HepG2 (cell line): ENCODE measurements around the gene TANGO6. TPM values are rescaled to one million over a fixed set of nuclear protein-coding genes. Genes with fewer than 3 reads are reported as not detected.

Experiments
- ATAC-seq: fragments of 200-7000 bp; cut with Tn5 transposase; 3 replicates; pipeline ENCODE4 v1.9.1; 2020; ENCODE audit warnings: mild to moderate bottlenecking, moderate library complexity
- BruUV-seq: library from RNA; stranded (reverse); fragments of 400-500 nt; replicated peaks from 2 replicates; lab custom pipeline; 2021; lab: Mats Ljungman, UMichigan
- CTCF ChIA-PET: fragments of 300-600 bp; formaldehyde crosslinking; extraction: SDS; loops from one replicate; lab custom pipeline; 2021; ENCODE audit warnings: low total read pairs, inconsistent platforms, low intra/inter-chr PET ratio; lab: Yijun Ruan, JAX
- POLR2A ChIA-PET: fragments of 350-600 bp; sonication (Branson Sonifier 250); formaldehyde crosslinking; loops from one replicate; lab custom pipeline; 2020; ENCODE audit warnings: antibody characterized with exemption, inconsistent platforms; lab: Yijun Ruan, JAX
- DNase-seq: peaks from one replicate; pipeline ENCODE4 v3.0.0-alpha.2; 2015; ENCODE audit warnings: low spot score
- FAIRE-seq: peaks from 3 replicates; lab custom pipeline; 2011; peaks lifted over from hg19 to GRCh38; lab: Jason Lieb, UNC
- H2AFZ ChIP-seq: one replicate; pipeline ENCODE4 v1.6.1; 2011; ENCODE audit warnings: low read length, inconsistent platforms
- H3K27ac ChIP-seq: fragments of 300-600 bp; 3 replicates; pipeline ENCODE4 v1.8.0; 2011; ENCODE audit warnings: mixed run types, mild to moderate bottlenecking, mixed read lengths, low read length, inconsistent platforms; ENCODE audit not compliant: insufficient read depth; ENCODE audit errors: extremely low read length
- H3K27me3 ChIP-seq, 2 experiments: fragments of 200-600 bp in 1 of 2; 2 replicates in 1 of 2; 3 replicates in 1 of 2; pipeline versions ENCODE4 v1.6.0 to v1.8.0; 2011; ENCODE audit warnings: low read length in 2 of 2, mild to moderate bottlenecking in 2 of 2, moderate library complexity in 2 of 2, inconsistent platforms in 1 of 2; ENCODE audit not compliant: insufficient read depth in 2 of 2, control insufficient read depth in 1 of 2
- H3K36me3 ChIP-seq, 2 experiments: fragments of 200-600 bp in 1 of 2; replicated peaks in 1 of 2; 2 replicates in 1 of 2; 3 replicates in 1 of 2; pipeline versions ENCODE4 v1.5.1 to v1.8.0; 2011; ENCODE audit warnings: low read length in 2 of 2, inconsistent platforms in 1 of 2; ENCODE audit not compliant: insufficient read depth in 2 of 2, control insufficient read depth in 1 of 2
- H3K4me1 ChIP-seq: 2 replicates; pipeline ENCODE4 v1.5.1; 2012; ENCODE audit warnings: low read length, inconsistent platforms; ENCODE audit not compliant: insufficient read depth
- H3K4me2 ChIP-seq: 2 replicates; pipeline ENCODE4 v1.6.0; 2011; ENCODE audit warnings: low read depth, low read length, inconsistent platforms
- H3K4me3 ChIP-seq, 3 experiments: fragments of 200-600 bp in 1 of 3; sonication (generic), shearing (Covaris generic) in 1 of 3; replicated peaks in 1 of 3; 2 replicates each; pipeline ENCODE4 v1.5.1; 2011 to 2016; ENCODE audit warnings: low read length in 3 of 3, inconsistent platforms in 2 of 3, low read depth in 2 of 3, mild to moderate bottlenecking in 2 of 3, control low read depth in 1 of 3, mixed read lengths in 1 of 3; ENCODE audit not compliant: insufficient read depth in 1 of 3
- H3K79me2 ChIP-seq: one replicate; pipeline ENCODE4 v1.6.1; 2011; ENCODE audit warnings: low read length, inconsistent platforms; ENCODE audit not compliant: insufficient read depth
- H3K9ac ChIP-seq: 2 replicates; pipeline ENCODE4 v1.6.0; 2011; ENCODE audit warnings: mild to moderate bottlenecking, low read depth, low read length, inconsistent platforms; ENCODE audit not compliant: insufficient read depth
- H3K9me3 ChIP-seq: 2 replicates; pipeline ENCODE4 v1.5.1; 2012; ENCODE audit warnings: mild to moderate bottlenecking, low read length
- H4K20me1 ChIP-seq: 2 replicates; pipeline ENCODE4 v1.6.0; 2011; ENCODE audit warnings: inconsistent platforms, mild to moderate bottlenecking, low read length, moderate library complexity; ENCODE audit not compliant: insufficient read depth
- ATF7 ChIP-seq, 2 experiments: fragments of 450-650 bp in 1 of 2; sonication (generic) in 1 of 2; formaldehyde crosslinking in 1 of 2; IDR thresholded peaks; 2 replicates each; pipeline versions ENCODE4 v1.4.0 to v1.6.1; 2016 to 2020; ENCODE audit warnings: antibody characterized with exemption in 1 of 2, mild to moderate bottlenecking in 1 of 2, missing genetic modification reagents in 1 of 2
- HNRNPH1 ChIP-seq: fragments of 200-400 bp; formaldehyde crosslinking; optimal IDR thresholded peaks from 2 replicates; pipeline ENCODE3; 2017; ENCODE audit warnings: mild to moderate bottlenecking, low read depth, low read length
- MTA3 ChIP-seq: sonication (generic); formaldehyde crosslinking; IDR thresholded peaks from 2 replicates; pipeline ENCODE4 v1.4.0; 2020; ENCODE audit warnings: missing genetic modification reagents
- PHF5A ChIP-seq: IDR thresholded peaks from one replicate; pipeline ENCODE4 v1.6.1; 2018; ENCODE audit warnings: low read depth, missing genetic modification reagents; ENCODE audit not compliant: unreplicated experiment
- RBAK ChIP-seq: sonication (generic); formaldehyde crosslinking; IDR thresholded peaks from 2 replicates; pipeline ENCODE4 v1.5.1; 2020; ENCODE audit warnings: mild to moderate bottlenecking, missing genetic modification reagents
- SP4 ChIP-seq: sonication (generic); formaldehyde crosslinking; IDR thresholded peaks from 2 replicates; pipeline ENCODE4 v1.8.1; 2023; ENCODE audit warnings: mild to moderate bottlenecking, missing genetic modification reagents
- TSC22D2 ChIP-seq: sonication (generic); formaldehyde crosslinking; IDR thresholded peaks from 2 replicates; pipeline ENCODE4 v1.5.1; 2020; ENCODE audit warnings: missing genetic modification reagents, mild to moderate bottlenecking, borderline replicate concordance
- WIZ ChIP-seq: sonication (generic); formaldehyde crosslinking; IDR thresholded peaks from 2 replicates; pipeline ENCODE4 v1.5.1; 2020; ENCODE audit warnings: mild to moderate bottlenecking, missing genetic modification reagents
- ZBTB7B ChIP-seq: sonication (generic); formaldehyde crosslinking; IDR thresholded peaks from 2 replicates; pipeline ENCODE4 v1.4.0; 2020; ENCODE audit warnings: missing genetic modification reagents
- ZBTB8A ChIP-seq: sonication (generic); formaldehyde crosslinking; IDR thresholded peaks from 2 replicates; pipeline ENCODE4 v1.4.0; 2020; ENCODE audit warnings: mild to moderate bottlenecking, low read depth, missing genetic modification reagents, borderline replicate concordance
- ZFP37 ChIP-seq: sonication (generic); formaldehyde crosslinking; IDR thresholded peaks from 2 replicates; pipeline ENCODE4 v1.4.0; 2020; ENCODE audit warnings: missing genetic modification reagents, borderline replicate concordance
- ZNF263 ChIP-seq: sonication (generic); formaldehyde crosslinking; IDR thresholded peaks from 2 replicates; pipeline ENCODE4 v1.4.0; 2020; ENCODE audit warnings: missing genetic modification reagents
- ZNF30 ChIP-seq: sonication (generic); formaldehyde crosslinking; IDR thresholded peaks from 2 replicates; pipeline ENCODE4 v1.5.0; 2020; ENCODE audit warnings: mild to moderate bottlenecking, missing genetic modification reagents
- ZNF605 ChIP-seq: sonication (generic); formaldehyde crosslinking; IDR thresholded peaks from 2 replicates; pipeline ENCODE4 v1.8.0; 2022; ENCODE audit warnings: mild to moderate bottlenecking, missing genetic modification reagents
- ZNF75D ChIP-seq: sonication (generic); formaldehyde crosslinking; IDR thresholded peaks from 2 replicates; pipeline ENCODE4 v1.8.1; 2023; ENCODE audit warnings: missing genetic modification reagents, mild to moderate bottlenecking, borderline replicate concordance
- ZNF841 ChIP-seq: sonication (generic); formaldehyde crosslinking; IDR thresholded peaks from 2 replicates; pipeline ENCODE4 v1.8.1; 2023; ENCODE audit warnings: missing genetic modification reagents, borderline replicate concordance
- WGBS: methylation state at CpG from one replicate; pipeline ENCODE4 v1.1.6; 2017; ENCODE audit warnings: low lambda C conversion rate; 5-methylcytosine and 5-hydroxymethylcytosine counted together
- in situ Hi-C: cut with HindIII; loops from 2 replicates; pipeline ENCODE4 v1.10.0; 2017; ENCODE audit warnings: low pct_unique_long_range_greater_than_20kb; ENCODE audit not compliant: extremely low pct_ligation_motif_present
- intact Hi-C: fragments of 100-400 bp; cut with micrococcal nuclease; formaldehyde crosslinking; loops from one replicate; pipeline ENCODE4 v1.10.0; 2022; ENCODE audit not compliant: unreplicated experiment
- polyA plus RNA-seq, 8 experiments: library from polyadenylated mRNA; depleted of rRNA in 3 of 8; stranded (reverse) in 7 of 8; unstranded in 1 of 8; fragments of >200 nt; fragmentation: Illumina TruSeq in 4 of 8; extraction: Trizol in 4 of 8; gene quantifications; 2 replicates each; pipeline versions ENCODE4 v1.2.1 to v1.2.3, GENCODE V29; 2011 to 2016; ENCODE audit warnings: low read depth in 4 of 8, missing spikeins in 1 of 8, mixed read lengths in 1 of 8; ENCODE audit not compliant: insufficient read depth in 1 of 8
- total RNA-seq, 5 experiments: library from RNA; depleted of rRNA; stranded (reverse); fragments of >200 nt; fragmentation: Illumina TruSeq; extraction: Trizol; gene quantifications; 2 replicates each; pipeline ENCODE4 v1.2.3, GENCODE V29; 2016; ENCODE audit warnings: low read depth in 1 of 5
- TF ChIP-seq, protein P1 (sequence below): sonication (generic); formaldehyde crosslinking; IDR thresholded peaks from 2 replicates; pipeline ENCODE4 v1.4.0; 2020; ENCODE audit warnings: missing genetic modification reagents, low read depth, mild to moderate bottlenecking, borderline replicate concordance
- TF ChIP-seq, protein P2 (sequence below): fragments of 450-650 bp; IDR thresholded peaks from 2 replicates; pipeline ENCODE4 v1.6.1; 2016
- TF ChIP-seq, protein P3 (sequence below): IDR thresholded peaks from 2 replicates; pipeline ENCODE4 v1.6.1; 2016; ENCODE audit warnings: mild to moderate bottlenecking, missing biosample characterization, missing genetic modification reagents
- TF ChIP-seq, protein P4 (sequence below): IDR thresholded peaks from 2 replicates; pipeline ENCODE4 v1.6.1; 2018; ENCODE audit warnings: missing genetic modification reagents, mild to moderate bottlenecking, missing compliant biosample characterization

Gene TANGO6
- total and polyA plus RNA-seq, 2 of the 13 experiments (the other 11 are each of a cell fraction or from before 2014, with no cell fraction given), result 7.2 to 13.3 TPM

DNA sequence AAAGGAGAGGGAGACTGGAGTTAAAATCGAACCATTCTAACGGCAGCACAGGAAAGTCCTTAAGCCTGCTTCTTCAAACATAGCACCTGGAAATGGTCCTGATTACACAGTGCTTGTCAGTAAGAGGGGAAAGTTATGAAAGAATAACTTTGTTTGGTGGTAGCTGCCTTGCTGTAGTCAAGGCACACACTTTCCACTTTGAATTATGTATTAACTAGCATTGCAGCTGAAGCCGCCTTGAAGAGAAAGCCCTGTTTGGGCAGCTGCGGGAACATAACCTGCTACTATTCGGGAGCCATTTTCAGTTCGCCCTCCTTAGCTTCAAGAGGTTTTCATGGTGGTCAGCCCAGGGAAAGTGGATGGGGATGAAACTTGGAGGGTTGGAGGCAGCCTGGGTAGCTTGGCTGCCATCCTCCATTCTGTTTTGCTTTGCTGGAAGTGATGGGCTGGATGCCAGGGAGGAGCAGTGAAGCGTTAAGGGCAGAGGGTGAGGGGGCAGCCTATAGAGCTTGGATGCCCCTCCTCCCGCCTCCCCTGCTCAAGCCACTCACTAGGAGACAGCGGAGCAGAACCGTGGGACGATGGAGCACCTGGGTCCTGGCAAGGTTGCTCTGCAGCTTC, 256.9 kb downstream of the TANGO6 start:
- H3K27me3 ChIP-seq, result peaks cover 4 to 38% of the 10 kb centered on the region in 2 experiments; a peak in 4 of 5 replicates
- peak overlapping the region; percentile 29 to 56 (median 31) for H3K4me3 ChIP-seq
- intact Hi-C loops (loop anchor here (10.0 kb wide), 1 partner anchor 105 kb away; no protein-coding TSS in a partner anchor), in situ Hi-C loops (loop anchor here (10.0 to 25.0 kb wide), 2 partner anchors 105 to 388 kb away; no protein-coding TSS in a partner anchor)
- peak; percentile 50 for ATAC-seq
- no peak overlapping the region for H3K9ac ChIP-seq
- POLR2A ChIA-PET, result interaction anchor here (0.9 to 1.6 kb wide), 2 partner anchors 10 to 32 kb away, joined by 3 read pairs; partner anchors contain the start of genes CHTF8 and UTP4
- no TSS peak for BruUV-seq
- H3K79me2 ChIP-seq, result no peaks in the 10 kb centered on the region
- WGBS, result 3% methylated on average over 11 of the region's 11 CpGs
- H4K20me1 ChIP-seq, result no peaks in the 10 kb centered on the region
- no peak for FAIRE-seq
- no peak overlapping the region for H3K27ac ChIP-seq
- no peaks in the 10 kb centered on the region for H3K36me3 ChIP-seq
- DNase-seq, result no peak
- H3K4me1 ChIP-seq, result peaks cover 23% of the 10 kb centered on the region
- H3K9me3 ChIP-seq, result no peaks in the 10 kb centered on the region
- no peak overlapping the region for H2AFZ ChIP-seq
- CTCF ChIA-PET, result no interaction called here
- peak overlapping the region; percentile 77 for H3K4me2 ChIP-seq
- TF ChIP-seq PHF5A (no peak), MTA3 (CRISPR knock-in tag) (no peak), ZNF263 (CRISPR knock-in tag) (peak; percentile 61), TSC22D2 (CRISPR knock-in tag) (no peak), HNRNPH1 (no peak), ZBTB8A (no peak), ZNF30 (CRISPR knock-in tag) (no peak), SP4 (0 out of 2 replicates have a peak, but pooled peaks have one; percentile 37), ZNF75D (no peak), ZFP37 (no peak), ZNF605 (CRISPR knock-in tag) (peak; percentile 53; the same call in 1 of the 2 replicates), WIZ (no peak), ATF7 (IDR thresholded peaks at IDR 0.05) (no peak), ATF7 (CRISPR knock-in tag; IDR thresholded peaks at IDR 0.05) (no peak), ZNF841 (CRISPR knock-in tag) (no peak), ZBTB7B (CRISPR knock-in tag) (0 out of 2 replicates have a peak, but pooled peaks have one; percentile 20), RBAK (CRISPR knock-in tag) (no peak)
- TF ChIP-seq, protein P1, sequence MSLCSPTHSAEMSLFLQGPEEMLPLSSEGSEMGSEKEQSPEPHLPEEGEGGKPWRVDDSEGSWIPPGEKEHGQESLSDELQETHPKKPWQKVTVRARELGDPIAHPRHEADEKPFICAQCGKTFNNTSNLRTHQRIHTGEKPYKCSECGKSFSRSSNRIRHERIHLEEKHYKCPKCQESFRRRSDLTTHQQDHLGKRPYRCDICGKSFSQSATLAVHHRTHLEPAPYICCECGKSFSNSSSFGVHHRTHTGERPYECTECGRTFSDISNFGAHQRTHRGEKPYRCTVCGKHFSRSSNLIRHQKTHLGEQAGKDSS (CRISPR knock-in tag), result no peak
- TF ChIP-seq, protein P2, sequence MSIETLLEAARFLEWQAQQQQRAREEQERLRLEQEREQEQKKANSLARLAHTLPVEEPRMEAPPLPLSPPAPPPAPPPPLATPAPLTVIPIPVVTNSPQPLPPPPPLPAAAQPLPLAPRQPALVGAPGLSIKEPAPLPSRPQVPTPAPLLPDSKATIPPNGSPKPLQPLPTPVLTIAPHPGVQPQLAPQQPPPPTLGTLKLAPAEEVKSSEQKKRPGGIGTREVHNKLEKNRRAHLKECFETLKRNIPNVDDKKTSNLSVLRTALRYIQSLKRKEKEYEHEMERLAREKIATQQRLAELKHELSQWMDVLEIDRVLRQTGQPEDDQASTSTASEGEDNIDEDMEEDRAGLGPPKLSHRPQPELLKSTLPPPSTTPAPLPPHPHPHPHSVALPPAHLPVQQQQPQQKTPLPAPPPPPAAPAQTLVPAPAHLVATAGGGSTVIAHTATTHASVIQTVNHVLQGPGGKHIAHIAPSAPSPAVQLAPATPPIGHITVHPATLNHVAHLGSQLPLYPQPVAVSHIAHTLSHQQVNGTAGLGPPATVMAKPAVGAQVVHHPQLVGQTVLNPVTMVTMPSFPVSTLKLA, result no peak
- TF ChIP-seq, protein P3, sequence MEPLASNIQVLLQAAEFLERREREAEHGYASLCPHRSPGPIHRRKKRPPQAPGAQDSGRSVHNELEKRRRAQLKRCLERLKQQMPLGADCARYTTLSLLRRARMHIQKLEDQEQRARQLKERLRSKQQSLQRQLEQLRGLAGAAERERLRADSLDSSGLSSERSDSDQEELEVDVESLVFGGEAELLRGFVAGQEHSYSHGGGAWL (CRISPR knock-in tag), result no peak
- TF ChIP-seq, protein P4, sequence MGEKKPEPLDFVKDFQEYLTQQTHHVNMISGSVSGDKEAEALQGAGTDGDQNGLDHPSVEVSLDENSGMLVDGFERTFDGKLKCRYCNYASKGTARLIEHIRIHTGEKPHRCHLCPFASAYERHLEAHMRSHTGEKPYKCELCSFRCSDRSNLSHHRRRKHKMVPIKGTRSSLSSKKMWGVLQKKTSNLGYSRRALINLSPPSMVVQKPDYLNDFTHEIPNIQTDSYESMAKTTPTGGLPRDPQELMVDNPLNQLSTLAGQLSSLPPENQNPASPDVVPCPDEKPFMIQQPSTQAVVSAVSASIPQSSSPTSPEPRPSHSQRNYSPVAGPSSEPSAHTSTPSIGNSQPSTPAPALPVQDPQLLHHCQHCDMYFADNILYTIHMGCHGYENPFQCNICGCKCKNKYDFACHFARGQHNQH (CRISPR knock-in tag), result 0 out of 2 replicates have a peak, but pooled peaks have one; percentile 20
